Measurements from ENCODE around the gene STON1. TPM values are rescaled to one million over a fixed set of nuclear protein-coding genes. Genes with fewer than 3 reads are reported as not detected.

STON1 gene
- total and polyA plus RNA-seq, 2 of the 8 experiments (the other 6 are each of a cell fraction or from before 2014, with no cell fraction given): 5.0 to 10.1 TPM

DNA sequence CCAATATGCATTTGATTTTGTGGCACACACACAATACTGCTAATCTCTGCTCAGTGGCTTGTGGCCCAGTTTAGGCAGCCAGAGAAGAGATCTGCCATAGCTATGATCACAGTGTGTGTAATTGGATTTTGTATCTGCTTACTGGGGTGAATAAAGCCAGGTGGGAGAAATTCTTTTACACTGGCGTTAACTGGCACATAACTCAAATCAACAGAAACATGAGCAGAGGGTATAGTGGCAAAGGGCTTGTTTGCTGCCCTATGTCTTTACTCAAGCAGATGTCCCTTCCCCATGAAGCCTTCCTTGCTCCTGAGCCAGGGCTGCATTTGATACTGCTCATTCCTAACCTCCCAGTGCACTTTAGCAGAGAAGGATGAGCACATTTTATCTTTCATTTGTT is 28.5 kb downstream of the STON1 start:
- H4K91ac ChIP-seq (replicated peaks; ENCODE audit: insufficient read length, low read length): no peak overlapping the region
- H2AFZ ChIP-seq (ENCODE audit: low read length): no peak overlapping the region
- no peak overlapping the region for H3K9ac ChIP-seq (replicated peaks in 1 of 4; ENCODE audit: extremely low read depth in 1 of 4, low read depth in 3 of 4, low read length in 3 of 4)
- no peak overlapping the region for H3K4ac ChIP-seq (replicated peaks; ENCODE audit: insufficient read length, low read depth, low read length)
- no peaks in the 10 kb centered on the region for H3K23me2 ChIP-seq (ENCODE audit: low read depth, low read length)
- H2BK12ac ChIP-seq (ENCODE audit: low read depth, low read length): no peak overlapping the region
- no peak overlapping the region for H2AK5ac ChIP-seq (ENCODE audit: low read depth, low read length)
- no peak overlapping the region for H4K5ac ChIP-seq (ENCODE audit: insufficient read length, low read depth, low read length)
- CTCF ChIA-PET (ENCODE audit: partially characterized antibody): interaction anchor here (0.7 to 1.3 kb wide), 2 partner anchors 15 to 29 kb away, joined by 4 to 6 read pairs; no protein-coding TSS in a partner anchor
- no peaks in the 10 kb centered on the region for H3K79me1 ChIP-seq (ENCODE audit: low read depth, low read length)
- H3K79me2 ChIP-seq (ENCODE audit: control insufficient read depth in 1 of 2, insufficient read depth in 2 of 2, low read length in 2 of 2): no peaks in the 10 kb centered on the region
- H3K27me3 ChIP-seq (replicated peaks in 1 of 4; ENCODE audit: control insufficient read depth in 3 of 4, extremely low read depth in 1 of 4, insufficient read depth in 3 of 4, low read length in 3 of 4): no peaks in the 10 kb centered on the region
- no peak for FAIRE-seq
- H3K36me3 ChIP-seq (ENCODE audit: control insufficient read depth in 2 of 4, insufficient read depth in 4 of 4, low read length in 3 of 4): no peaks in the 10 kb centered on the region; a peak in 3 of 8 replicates
- H4K8ac ChIP-seq (ENCODE audit: extremely low read depth, insufficient read depth, low read length): no peak overlapping the region
- no peak overlapping the region for H2BK5ac ChIP-seq (ENCODE audit: low read depth, low read length)
- H3K23ac ChIP-seq (ENCODE audit: insufficient read length): no peak overlapping the region
- DNase-seq (ENCODE audit: low read depth in 1 of 2, low spot score in 2 of 2): no peak
- H3K9me3 ChIP-seq (ENCODE audit: insufficient read depth in 2 of 2, low read depth in 1 of 2, low read length in 1 of 2): no peaks in the 10 kb centered on the region
- peaks cover 0 to 9% (median 8%) of the 10 kb centered on the region in 4 experiments; a peak in 3 of 7 replicates for H3K4me1 ChIP-seq (replicated peaks in 1 of 4; ENCODE audit: control insufficient read depth in 3 of 4, insufficient read depth in 4 of 4, low read length in 3 of 4)
- POLR2A ChIA-PET (ENCODE audit: partially characterized antibody): no interaction called here
- H3K4me2 ChIP-seq (ENCODE audit: insufficient read depth in 1 of 2, low read depth in 2 of 2, low read length in 2 of 2): no peak overlapping the region
- WGBS, 2 experiments (ENCODE audit: extremely low coverage in 1 of 2, insufficient coverage in 1 of 2, insufficient read length in 1 of 2, insufficient replicate concordance in 2 of 2, low coverage in 1 of 2, low lambda C conversion rate in 2 of 2, missing lambda C conversion rate in 1 of 2): 89% methylated on average over 1 of the region's 1 CpG; no CpG with 5 or more reads in 1 of the 2 experiments
- H3K56ac ChIP-seq (replicated peaks; ENCODE audit: insufficient read length, low read depth, low read length): no peak overlapping the region
- no peak overlapping the region for H2BK120ac ChIP-seq (replicated peaks; ENCODE audit: low read depth, low read length)
- H3K4me3 ChIP-seq (ENCODE audit: extremely low read depth in 1 of 4, insufficient read depth in 2 of 4, low read depth in 3 of 4, low read length in 4 of 4): no peak overlapping the region
- no peak overlapping the region for H2BK15ac ChIP-seq (ENCODE audit: low read length)
- H2BK20ac ChIP-seq (ENCODE audit: low read length): no peak overlapping the region
- H3K27ac ChIP-seq (ENCODE audit: low read depth, low read length): no peak overlapping the region
- no peak overlapping the region for H3K18ac ChIP-seq (ENCODE audit: extremely low read depth, low read length)
- H3K14ac ChIP-seq (ENCODE audit: insufficient read length): peak overlapping the region; percentile 61
- H4K20me1 ChIP-seq (replicated peaks in 1 of 2; ENCODE audit: control insufficient read depth in 1 of 2, insufficient read depth in 2 of 2, low read length in 2 of 2): peaks cover 0 to 1% of the 10 kb centered on the region in 2 experiments
- TF ChIP-seq TAF7 (optimal IDR thresholded peaks at IDR 0.05; ENCODE audit: borderline replicate concordance, low read depth, low read length): no peak
- no peak for TF ChIP-seq RXRA (IDR thresholded peaks at IDR 0.05; ENCODE audit: insufficient read depth, low read depth, low read length)
- no peak for TF ChIP-seq BRCA1 (IDR thresholded peaks at IDR 0.05; ENCODE audit: low read depth, low read length)
- no peak for TF ChIP-seq SAP30 (IDR thresholded peaks at IDR 0.05; ENCODE audit: insufficient read depth, insufficient replicate concordance, low read length)
- no peak for TF ChIP-seq SRF (IDR thresholded peaks at IDR 0.05; ENCODE audit: low read depth, low read length)
- no peak for TF ChIP-seq CHD1 (IDR thresholded peaks at IDR 0.05; ENCODE audit: low read depth, low read length)
- TF ChIP-seq GABPA (IDR thresholded peaks at IDR 0.05; ENCODE audit: borderline replicate concordance, insufficient read depth, low read length): no peak
- TF ChIP-seq, protein P1, sequence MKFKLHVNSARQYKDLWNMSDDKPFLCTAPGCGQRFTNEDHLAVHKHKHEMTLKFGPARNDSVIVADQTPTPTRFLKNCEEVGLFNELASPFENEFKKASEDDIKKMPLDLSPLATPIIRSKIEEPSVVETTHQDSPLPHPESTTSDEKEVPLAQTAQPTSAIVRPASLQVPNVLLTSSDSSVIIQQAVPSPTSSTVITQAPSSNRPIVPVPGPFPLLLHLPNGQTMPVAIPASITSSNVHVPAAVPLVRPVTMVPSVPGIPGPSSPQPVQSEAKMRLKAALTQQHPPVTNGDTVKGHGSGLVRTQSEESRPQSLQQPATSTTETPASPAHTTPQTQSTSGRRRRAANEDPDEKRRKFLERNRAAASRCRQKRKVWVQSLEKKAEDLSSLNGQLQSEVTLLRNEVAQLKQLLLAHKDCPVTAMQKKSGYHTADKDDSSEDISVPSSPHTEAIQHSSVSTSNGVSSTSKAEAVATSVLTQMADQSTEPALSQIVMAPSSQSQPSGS (IDR thresholded peaks at IDR 0.05; ENCODE audit: low read length): no peak
- no peak for TF ChIP-seq CREB1 (IDR thresholded peaks at IDR 0.05)
- TF ChIP-seq ASH2L (IDR thresholded peaks at IDR 0.05; ENCODE audit: low read length): no peak
- TF ChIP-seq JUN (IDR thresholded peaks at IDR 0.05; ENCODE audit: low read depth, low read length): no peak
- TF ChIP-seq NRF1 (IDR thresholded peaks at IDR 0.05; ENCODE audit: low read depth, low read length): no peak
- TF ChIP-seq ZNF274 (IDR thresholded peaks at IDR 0.05; ENCODE audit: borderline replicate concordance, extremely low read depth, low read length): no peak
- no peak for TF ChIP-seq TBP (IDR thresholded peaks at IDR 0.05; ENCODE audit: low read depth, low read length)
